ENCODE data around the gene PDGFRB. TPM values are rescaled to one million over a fixed set of nuclear protein-coding genes. Genes with fewer than 3 reads are reported as not detected.

PDGFRB gene
- 11.0 TPM for polyA plus RNA-seq (2013, experiment 1 of 2)
- 11.2 TPM for polyA plus RNA-seq (2013, experiment 2 of 2)

DNA sequence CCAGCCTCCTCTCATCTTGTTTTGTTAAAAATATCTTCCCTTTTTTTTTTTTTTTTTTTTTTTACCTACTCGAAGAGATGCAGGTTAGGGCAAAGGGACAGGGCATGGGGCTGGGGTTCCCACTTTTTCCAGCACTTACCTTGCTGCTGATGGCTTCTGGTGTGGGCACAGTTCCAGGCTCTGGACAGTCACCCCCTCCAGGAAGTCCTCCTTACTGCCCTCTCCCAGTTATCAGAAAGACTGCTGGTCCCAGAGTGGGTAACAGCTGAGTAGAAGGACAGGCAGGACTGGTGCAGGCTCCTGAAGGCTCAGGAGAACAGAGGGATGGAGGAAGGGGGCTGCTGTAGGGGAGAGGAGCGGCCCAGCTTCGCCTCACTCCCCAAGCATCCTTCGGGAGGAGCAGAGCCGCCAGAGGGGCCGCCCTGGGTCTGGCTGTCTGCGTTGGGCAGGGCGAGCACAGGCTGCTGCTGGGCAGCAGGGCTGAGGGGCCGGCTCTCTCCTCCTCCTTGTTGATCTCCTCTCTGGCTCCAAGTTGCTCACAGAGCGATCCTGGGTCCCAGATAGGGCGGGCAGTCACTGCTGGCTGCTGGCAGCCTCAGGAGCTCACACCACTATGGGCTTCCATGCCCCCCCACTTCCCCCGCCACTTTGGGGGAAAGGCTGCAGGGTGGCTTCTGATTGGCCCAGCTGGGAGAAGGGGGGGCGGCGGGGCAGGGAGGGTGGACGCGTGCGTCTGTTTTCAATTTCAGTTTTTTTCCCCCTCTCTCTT is at the start of gene PDGFRB:
Gene PDGFRB (minus strand): TSS at position 588 of the 769 bp plus-strand sequence. CDS start 18,798 bp downstream, outside the sequence.
- H3K18ac ChIP-seq (ENCODE audit: low read length), result peak within 1 kb of the TSS; percentile 93
- H4K91ac ChIP-seq (ENCODE audit: low read depth, low read length, poor library complexity), result peak within 1 kb of the TSS; percentile 89
- H3K27ac ChIP-seq (replicated peaks; ENCODE audit: low read length), result peak within 1 kb of the TSS; percentile 84
- H3K4ac ChIP-seq (ENCODE audit: low read length), result peak within 1 kb of the TSS; percentile 30
- H3K23ac ChIP-seq (ENCODE audit: low read depth, low read length, poor library complexity), result peak within 1 kb of the TSS; percentile 77
- no peak within 1 kb of the TSS for H4K8ac ChIP-seq (ENCODE audit: low read depth, low read length)
- no peaks in the 10 kb centered on the region for H3K9me3 ChIP-seq (replicated peaks in 1 of 2; ENCODE audit: control insufficient read depth in 2 of 2, insufficient read depth in 1 of 2, low read depth in 1 of 2, low read length in 2 of 2)
- no peaks in the 10 kb centered on the region for H3K79me1 ChIP-seq (ENCODE audit: low read depth, low read length)
- H2BK15ac ChIP-seq (ENCODE audit: low read length), result peak within 1 kb of the TSS; percentile 76
- no CpG with 5 or more reads among the region's 17 CpGs for WGBS, 2 donors (ENCODE audit: extremely low coverage in 2 of 2, insufficient read length in 2 of 2, insufficient replicate concordance in 1 of 2)
- peak within 1 kb of the TSS; percentile 93 for H2AK5ac ChIP-seq (ENCODE audit: low read depth, low read length)
- H2BK5ac ChIP-seq (ENCODE audit: low read length), result peak within 1 kb of the TSS; percentile 77
- peak within 1 kb of the TSS; percentile 42 for H3K14ac ChIP-seq (ENCODE audit: low read length)
- peaks cover 31 to 35% of the 10 kb centered on the region in 2 donors for H3K4me1 ChIP-seq (ENCODE audit: control insufficient read depth in 2 of 2, insufficient read depth in 1 of 2, low read depth in 1 of 2, low read length in 2 of 2)
- H3K4me3 ChIP-seq (ENCODE audit: low read length in 2 of 2), result peak within 1 kb of the TSS; percentile 46 to 71
- peak within 1 kb of the TSS; percentile 50 for H3K4me2 ChIP-seq (ENCODE audit: insufficient read depth, low read length, poor library complexity, severe bottlenecking)
- H2BK120ac ChIP-seq (ENCODE audit: low read depth, low read length), result peak within 1 kb of the TSS; percentile 63
- peak within 1 kb of the TSS; percentile 93 for H2AFZ ChIP-seq (ENCODE audit: low read length)
- H3K9ac ChIP-seq (ENCODE audit: low read depth, low read length, poor library complexity), result peak within 1 kb of the TSS; percentile 79
- peak within 1 kb of the TSS; percentile 73 for H2BK12ac ChIP-seq (ENCODE audit: low read length)
- DNase-seq (ENCODE audit: low spot score), result peak; percentile 65
- no peaks in the 10 kb centered on the region for H3K27me3 ChIP-seq (ENCODE audit: control insufficient read depth in 3 of 3, insufficient read depth in 3 of 3, low read depth in 1 of 3, low read length in 3 of 3)
- H3K36me3 ChIP-seq (replicated peaks in 1 of 2; ENCODE audit: control insufficient read depth in 2 of 2, insufficient read depth in 2 of 2, low read length in 2 of 2), result no peaks in the 10 kb centered on the region

DNA sequence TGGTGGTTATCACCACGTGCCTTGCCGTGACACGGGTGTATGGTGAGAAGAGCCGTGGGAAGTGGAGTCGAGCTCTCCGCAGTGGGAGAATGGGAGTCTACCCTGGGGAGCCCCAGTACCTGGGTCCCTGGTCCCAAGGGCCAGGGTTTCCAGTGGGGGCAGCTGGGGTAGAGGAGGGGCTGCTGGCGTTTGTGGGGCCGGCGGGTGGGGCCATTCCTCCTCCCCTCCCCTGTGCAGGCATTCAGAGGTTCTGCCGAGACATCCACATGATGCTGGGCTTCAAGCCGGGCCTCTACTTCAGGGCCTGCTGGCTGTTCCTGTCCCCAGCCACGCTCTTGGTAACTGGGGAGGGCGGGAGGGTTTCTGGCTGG is 48.9 kb upstream of the PDGFRB start:
- no peak overlapping the region for H2AK5ac ChIP-seq (ENCODE audit: low read depth, low read length)
- WGBS, 2 donors (ENCODE audit: extremely low coverage in 2 of 2, insufficient read length in 2 of 2, insufficient replicate concordance in 1 of 2), result no CpG with 5 or more reads among the region's 13 CpGs

DNA sequence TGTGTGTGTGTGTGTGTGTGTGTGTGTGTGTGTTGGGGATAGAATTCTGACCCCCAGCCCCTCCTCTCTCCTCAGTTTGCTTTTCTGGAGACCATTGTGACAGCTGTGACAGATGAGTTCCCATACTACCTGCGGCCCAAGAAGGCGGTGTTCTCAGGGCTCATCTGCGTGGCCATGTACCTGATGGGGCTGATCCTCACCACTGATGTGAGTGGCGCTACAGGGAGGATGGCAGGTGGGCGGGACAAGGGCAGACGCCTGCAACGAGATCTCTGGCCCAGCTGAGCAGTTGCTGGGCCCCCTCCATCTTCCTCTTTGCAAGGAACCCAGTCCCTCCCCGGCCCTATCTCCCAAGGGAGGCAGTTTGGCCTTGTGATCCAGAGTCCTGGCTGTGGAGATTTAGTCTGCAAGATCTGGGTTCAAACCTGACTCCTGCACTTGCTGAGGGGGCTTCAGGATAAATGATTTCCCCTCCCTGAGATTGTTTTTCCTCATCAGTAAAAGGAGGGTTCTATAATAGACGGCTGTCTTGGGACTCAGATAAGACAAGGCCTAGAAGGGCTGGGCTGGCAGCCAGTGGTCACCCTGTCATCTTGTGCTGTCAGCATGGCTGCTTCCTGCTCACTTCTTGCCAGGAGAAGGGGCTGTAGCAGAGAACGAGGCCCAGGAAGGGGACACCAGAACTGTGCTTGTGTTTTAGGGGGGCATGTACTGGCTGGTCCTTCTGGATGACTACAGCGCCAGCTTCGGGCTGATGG is 48.4 kb upstream of the PDGFRB start:
- H3K9me3 ChIP-seq (replicated peaks in 1 of 2; ENCODE audit: control insufficient read depth in 2 of 2, insufficient read depth in 1 of 2, low read depth in 1 of 2, low read length in 2 of 2), result no peaks in the 10 kb centered on the region
- H3K23ac ChIP-seq (ENCODE audit: low read depth, low read length, poor library complexity), result no peak overlapping the region
- H2BK120ac ChIP-seq (ENCODE audit: low read depth, low read length), result no peak overlapping the region
- no peak overlapping the region for H3K14ac ChIP-seq (ENCODE audit: low read length)
- H3K4ac ChIP-seq (ENCODE audit: low read length), result no peak overlapping the region
- DNase-seq (ENCODE audit: low spot score), result no peak
- no CpG with 5 or more reads among the region's 12 CpGs for WGBS, 2 donors (ENCODE audit: extremely low coverage in 2 of 2, insufficient read length in 2 of 2, insufficient replicate concordance in 1 of 2)
- no peak overlapping the region for H3K4me3 ChIP-seq (ENCODE audit: low read length in 2 of 2)
- no peak overlapping the region for H3K4me2 ChIP-seq (ENCODE audit: insufficient read depth, low read length, poor library complexity, severe bottlenecking)
- H4K8ac ChIP-seq (ENCODE audit: low read depth, low read length), result no peak overlapping the region
- H4K91ac ChIP-seq (ENCODE audit: low read depth, low read length, poor library complexity), result no peak overlapping the region
- H3K36me3 ChIP-seq (replicated peaks in 1 of 2; ENCODE audit: control insufficient read depth in 2 of 2, insufficient read depth in 2 of 2, low read length in 2 of 2), result no peaks in the 10 kb centered on the region
- H3K27ac ChIP-seq (replicated peaks; ENCODE audit: low read length), result no peak overlapping the region
- H3K79me1 ChIP-seq (ENCODE audit: low read depth, low read length), result no peaks in the 10 kb centered on the region
- no peak overlapping the region for H2BK5ac ChIP-seq (ENCODE audit: low read length)
- peaks cover 2% of the 10 kb centered on the region in 2 donors for H3K4me1 ChIP-seq (ENCODE audit: control insufficient read depth in 2 of 2, insufficient read depth in 1 of 2, low read depth in 1 of 2, low read length in 2 of 2)
- peak overlapping the region; percentile 49 for H2AK5ac ChIP-seq (ENCODE audit: low read depth, low read length)
- H2BK15ac ChIP-seq (ENCODE audit: low read length), result no peak overlapping the region
- no peak overlapping the region for H2BK12ac ChIP-seq (ENCODE audit: low read length)
- no peak overlapping the region for H3K18ac ChIP-seq (ENCODE audit: low read length)
- no peak overlapping the region for H2AFZ ChIP-seq (ENCODE audit: low read length)
- H3K9ac ChIP-seq (ENCODE audit: low read depth, low read length, poor library complexity), result peak overlapping the region; percentile 50
- peaks cover 0 to 37% (median 2%) of the 10 kb centered on the region in 3 experiments for H3K27me3 ChIP-seq (ENCODE audit: control insufficient read depth in 3 of 3, insufficient read depth in 3 of 3, low read depth in 1 of 3, low read length in 3 of 3)

More for the DNA sequence above, 48.9 kb upstream of the PDGFRB start:
- Histone ChIP-seq H2BK15ac (ENCODE audit: low read length) (no peak overlapping the region), H4K91ac (ENCODE audit: low read depth, low read length, poor library complexity) (no peak overlapping the region), H3K4ac (ENCODE audit: low read length) (no peak overlapping the region), H3K36me3 (replicated peaks in 1 of 2; ENCODE audit: control insufficient read depth in 2 of 2, insufficient read depth in 2 of 2, low read length in 2 of 2) (no peaks in the 10 kb centered on the region), H3K9me3 (replicated peaks in 1 of 2; ENCODE audit: control insufficient read depth in 2 of 2, insufficient read depth in 1 of 2, low read depth in 1 of 2, low read length in 2 of 2) (no peaks in the 10 kb centered on the region), H3K4me3 (ENCODE audit: low read length in 2 of 2) (no peak overlapping the region), H3K18ac (ENCODE audit: low read length) (no peak overlapping the region), H3K14ac (ENCODE audit: low read length) (no peak overlapping the region), H3K27me3 (ENCODE audit: control insufficient read depth in 3 of 3, insufficient read depth in 3 of 3, low read depth in 1 of 3, low read length in 3 of 3) (peaks cover 0 to 37% (median 2%) of the 10 kb centered on the region in 3 experiments), H3K4me1 (ENCODE audit: control insufficient read depth in 2 of 2, insufficient read depth in 1 of 2, low read depth in 1 of 2, low read length in 2 of 2) (peaks cover 4 to 7% of the 10 kb centered on the region in 2 donors), H4K8ac (ENCODE audit: low read depth, low read length) (no peak overlapping the region), H2BK120ac (ENCODE audit: low read depth, low read length) (no peak overlapping the region), H2AFZ (ENCODE audit: low read length) (no peak overlapping the region), H3K4me2 (ENCODE audit: insufficient read depth, low read length, poor library complexity, severe bottlenecking) (no peak overlapping the region), H2BK12ac (ENCODE audit: low read length) (no peak overlapping the region), H3K27ac (replicated peaks; ENCODE audit: low read length) (no peak overlapping the region), H3K9ac (ENCODE audit: low read depth, low read length, poor library complexity) (no peak overlapping the region), H3K23ac (ENCODE audit: low read depth, low read length, poor library complexity) (no peak overlapping the region), H3K79me1 (ENCODE audit: low read depth, low read length) (no peaks in the 10 kb centered on the region), H2BK5ac (ENCODE audit: low read length) (no peak overlapping the region)
- no peak for DNase-seq (ENCODE audit: low spot score)

DNA sequence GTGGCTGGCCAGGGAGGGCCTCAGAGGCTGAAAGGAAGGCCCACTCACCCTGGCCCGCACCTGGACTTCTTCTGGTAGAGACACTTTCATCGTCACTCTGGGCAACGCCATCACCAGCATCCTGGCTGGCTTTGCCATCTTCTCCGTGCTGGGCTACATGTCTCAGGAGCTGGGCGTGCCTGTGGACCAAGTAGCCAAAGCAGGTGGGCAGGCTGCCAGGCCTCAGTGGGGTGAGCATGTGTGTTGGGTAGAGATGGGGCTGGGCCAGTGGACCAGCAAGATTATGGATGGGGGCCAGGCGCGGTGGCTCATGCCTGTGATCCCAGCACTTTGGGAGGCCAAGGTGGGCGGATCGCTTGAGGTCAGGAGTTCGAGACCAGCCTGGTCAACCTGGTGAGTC is 46.9 kb upstream of the PDGFRB start:
- Histone ChIP-seq H2AK5ac (ENCODE audit: low read depth, low read length) (no peak overlapping the region), H3K79me1 (ENCODE audit: low read depth, low read length) (no peaks in the 10 kb centered on the region), H2BK12ac (ENCODE audit: low read length) (no peak overlapping the region), H3K36me3 (replicated peaks in 1 of 2; ENCODE audit: control insufficient read depth in 2 of 2, insufficient read depth in 2 of 2, low read length in 2 of 2) (no peaks in the 10 kb centered on the region), H2BK120ac (ENCODE audit: low read depth, low read length) (no peak overlapping the region), H3K23ac (ENCODE audit: low read depth, low read length, poor library complexity) (no peak overlapping the region), H3K9ac (ENCODE audit: low read depth, low read length, poor library complexity) (no peak overlapping the region), H4K8ac (ENCODE audit: low read depth, low read length) (no peak overlapping the region), H3K27ac (replicated peaks; ENCODE audit: low read length) (no peak overlapping the region), H2AFZ (ENCODE audit: low read length) (no peak overlapping the region), H3K4me1 (ENCODE audit: control insufficient read depth in 2 of 2, insufficient read depth in 1 of 2, low read depth in 1 of 2, low read length in 2 of 2) (no peaks in the 10 kb centered on the region), H2BK15ac (ENCODE audit: low read length) (no peak overlapping the region), H4K91ac (ENCODE audit: low read depth, low read length, poor library complexity) (no peak overlapping the region), H3K4ac (ENCODE audit: low read length) (no peak overlapping the region), H3K4me3 (ENCODE audit: low read length in 2 of 2) (no peak overlapping the region), H3K4me2 (ENCODE audit: insufficient read depth, low read length, poor library complexity, severe bottlenecking) (no peak overlapping the region), H2BK5ac (ENCODE audit: low read length) (no peak overlapping the region), H3K18ac (ENCODE audit: low read length) (peak overlapping the region; percentile 65), H3K14ac (ENCODE audit: low read length) (no peak overlapping the region), H3K27me3 (ENCODE audit: control insufficient read depth in 3 of 3, insufficient read depth in 3 of 3, low read depth in 1 of 3, low read length in 3 of 3) (peaks cover 0 to 25% (median 2%) of the 10 kb centered on the region in 3 experiments), H3K9me3 (replicated peaks in 1 of 2; ENCODE audit: control insufficient read depth in 2 of 2, insufficient read depth in 1 of 2, low read depth in 1 of 2, low read length in 2 of 2) (no peaks in the 10 kb centered on the region)
- no CpG with 5 or more reads among the region's 10 CpGs for WGBS, 2 donors (ENCODE audit: extremely low coverage in 2 of 2, insufficient read length in 2 of 2, insufficient replicate concordance in 1 of 2)
- DNase-seq (ENCODE audit: low spot score), result no peak

Data from neuronal stem cell (in vitro differentiated cells).